ENCODE data around the gene PDGFB. TPM values are rescaled to one million over a fixed set of nuclear protein-coding genes. Genes with fewer than 3 reads are reported as not detected.
A peak's percentile ranks its signal among the peaks of the same experiment; 100 is the strongest.
"Not testable (repeated sequence)": the region's sequence is repeated elsewhere in the genome, so short reads cannot be mapped to it uniquely, and the experiment has no call there.

Gene PDGFB
- total RNA-seq, 1 donor from 2014 or later, result 54.8 TPM

DNA sequence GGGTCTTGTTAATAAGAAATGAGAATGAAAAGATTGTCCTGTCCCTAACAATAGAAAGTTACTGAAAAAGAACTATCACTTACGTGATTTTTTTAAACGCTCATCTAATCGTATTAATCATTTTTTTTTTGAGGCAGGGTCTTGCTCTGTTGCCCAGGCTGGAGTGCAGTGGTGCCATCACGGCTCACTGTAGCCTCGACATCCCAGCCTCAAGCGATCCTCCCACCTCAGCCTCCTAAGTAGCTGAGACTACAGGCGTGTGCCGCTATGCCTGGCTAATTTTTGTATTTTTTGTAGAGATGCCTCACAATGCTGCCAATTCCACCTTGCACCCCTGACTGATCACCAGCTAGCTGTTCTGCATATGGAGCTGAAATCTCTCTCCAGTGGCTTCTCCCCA, 15.7 kb downstream of the PDGFB start:
- DNase-seq (ENCODE audit: low read depth in 2 of 2), result no peak

DNA sequence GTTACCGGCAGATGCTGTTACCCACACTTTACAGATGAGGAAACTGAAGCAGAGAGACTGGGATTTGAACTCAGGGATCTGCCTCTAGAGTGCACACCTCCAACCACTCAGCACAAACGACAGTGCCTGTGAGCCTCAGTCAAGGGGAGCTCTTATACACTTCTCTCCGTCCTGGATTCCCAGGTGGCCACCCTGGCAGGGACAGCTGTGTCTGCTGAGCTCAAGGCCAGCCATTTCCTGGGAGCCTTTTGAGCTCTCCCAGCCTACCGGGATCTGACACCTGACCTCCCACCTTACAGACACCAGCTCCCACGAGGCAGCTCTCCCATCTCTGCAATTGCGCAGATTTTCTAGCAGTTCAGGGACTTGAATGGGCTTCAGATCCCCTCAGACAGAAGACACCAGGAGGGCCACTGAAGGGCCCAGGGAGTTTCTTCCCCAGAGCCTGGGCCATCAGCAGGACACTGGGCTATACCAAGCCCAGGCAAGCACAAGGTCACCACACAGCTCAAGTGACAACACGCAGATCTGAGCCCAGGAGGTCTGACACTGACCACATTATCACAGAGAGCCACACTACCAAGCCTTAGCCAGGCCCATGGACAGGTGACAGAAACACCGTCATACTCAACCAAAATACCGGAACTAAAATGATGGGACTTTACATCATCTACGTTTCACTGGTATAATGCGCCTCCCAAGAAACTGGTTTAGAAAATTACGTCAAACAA, 17.1 kb downstream of the PDGFB start:
- no peak for DNase-seq (ENCODE audit: low read depth in 2 of 2)

DNA sequence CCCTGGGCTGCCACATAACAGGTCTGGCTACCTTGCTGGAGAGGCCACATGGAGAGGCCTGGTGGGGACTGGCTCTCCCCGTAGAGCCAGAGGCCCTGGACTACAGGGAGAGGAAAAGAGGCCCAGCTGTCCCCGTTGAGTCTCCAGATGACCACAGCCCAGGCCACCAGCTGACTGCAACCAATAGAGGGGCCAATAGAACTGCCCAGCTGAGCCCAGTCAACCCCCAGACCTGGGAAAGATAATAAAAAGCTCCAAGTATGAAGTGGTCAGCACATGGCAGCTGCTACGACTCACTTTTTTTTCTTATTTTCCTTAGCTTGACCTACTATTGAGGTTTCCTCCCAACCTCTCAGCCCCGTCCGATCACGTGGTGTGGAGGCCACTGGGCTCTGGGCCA, 18.4 kb downstream of the PDGFB start:
- no peak for DNase-seq (ENCODE audit: low read depth in 2 of 2)

DNA sequence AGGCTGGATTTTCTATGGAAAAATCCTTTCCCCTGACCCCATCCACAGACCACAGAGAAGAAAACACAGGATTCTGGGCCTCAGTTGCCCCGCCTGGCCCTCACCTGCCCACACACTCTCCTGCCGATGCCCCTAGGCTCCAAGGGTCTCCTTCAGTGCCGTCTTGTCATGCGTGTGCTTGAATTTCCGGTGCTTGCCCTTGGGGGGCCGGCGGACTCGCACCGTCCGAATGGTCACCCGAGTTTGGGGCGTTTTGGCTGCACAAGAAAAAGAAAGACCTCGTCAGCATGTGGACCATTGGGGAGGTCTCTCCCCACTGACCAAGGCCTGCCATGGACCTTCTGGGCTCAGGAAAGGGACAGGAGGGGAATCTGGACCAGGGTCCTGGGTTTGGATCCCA, 19.2 kb downstream of the PDGFB start:
- no peak for DNase-seq (ENCODE audit: low read depth in 2 of 2)

DNA sequence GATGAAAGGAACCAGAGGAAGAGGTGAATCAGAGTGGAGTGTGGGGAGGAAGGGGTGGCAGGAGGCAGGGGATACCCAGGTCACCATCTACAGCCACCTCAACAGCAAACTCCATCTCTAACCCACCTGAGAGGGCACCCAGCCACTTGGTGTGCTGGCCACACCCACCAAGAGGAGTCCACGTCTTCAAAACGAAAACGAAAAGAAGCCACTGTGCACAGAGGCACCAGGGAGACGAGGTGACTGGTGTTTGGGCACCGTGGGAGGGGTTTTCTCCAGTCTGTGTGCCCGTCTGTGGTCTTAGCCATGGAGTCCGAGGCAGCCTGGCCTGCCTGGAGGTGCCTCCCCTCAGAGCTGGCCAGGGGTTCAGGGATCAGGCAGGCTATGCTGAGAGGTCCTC, 20.2 kb downstream of the PDGFB start:
- no peak for DNase-seq (ENCODE audit: low read depth in 2 of 2)

DNA sequence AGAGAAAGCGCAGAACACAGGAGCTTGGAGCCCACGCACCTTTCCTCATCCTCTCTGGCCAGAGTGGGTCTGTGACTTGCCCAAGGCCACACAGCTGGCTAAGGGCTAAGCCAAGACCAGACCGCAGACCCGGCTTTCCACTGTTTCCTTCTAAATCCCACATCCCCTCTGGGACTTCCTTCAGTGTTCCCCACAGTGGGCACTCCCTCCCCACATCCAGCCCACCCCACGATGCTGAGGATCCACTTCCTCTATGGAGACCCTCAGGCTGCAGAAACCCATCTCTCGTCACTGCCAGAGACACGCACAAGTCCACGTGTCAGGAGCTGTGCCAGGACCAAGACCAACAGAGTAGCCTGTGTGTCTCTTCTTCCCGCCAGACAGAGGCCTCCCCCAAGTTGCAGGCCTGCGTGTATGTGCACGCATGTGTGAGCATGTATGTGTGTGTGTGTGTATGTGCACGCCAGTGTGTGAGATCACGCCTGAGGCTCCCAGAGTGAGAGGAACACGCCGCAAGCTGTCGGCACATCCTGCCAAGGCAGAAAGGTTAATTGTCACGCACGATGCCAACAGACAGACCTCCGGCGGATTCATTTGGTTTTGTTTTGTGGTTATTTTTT, 21.6 kb downstream of the PDGFB start:
- DNase-seq (ENCODE audit: low read depth in 2 of 2), result no peak

DNA sequence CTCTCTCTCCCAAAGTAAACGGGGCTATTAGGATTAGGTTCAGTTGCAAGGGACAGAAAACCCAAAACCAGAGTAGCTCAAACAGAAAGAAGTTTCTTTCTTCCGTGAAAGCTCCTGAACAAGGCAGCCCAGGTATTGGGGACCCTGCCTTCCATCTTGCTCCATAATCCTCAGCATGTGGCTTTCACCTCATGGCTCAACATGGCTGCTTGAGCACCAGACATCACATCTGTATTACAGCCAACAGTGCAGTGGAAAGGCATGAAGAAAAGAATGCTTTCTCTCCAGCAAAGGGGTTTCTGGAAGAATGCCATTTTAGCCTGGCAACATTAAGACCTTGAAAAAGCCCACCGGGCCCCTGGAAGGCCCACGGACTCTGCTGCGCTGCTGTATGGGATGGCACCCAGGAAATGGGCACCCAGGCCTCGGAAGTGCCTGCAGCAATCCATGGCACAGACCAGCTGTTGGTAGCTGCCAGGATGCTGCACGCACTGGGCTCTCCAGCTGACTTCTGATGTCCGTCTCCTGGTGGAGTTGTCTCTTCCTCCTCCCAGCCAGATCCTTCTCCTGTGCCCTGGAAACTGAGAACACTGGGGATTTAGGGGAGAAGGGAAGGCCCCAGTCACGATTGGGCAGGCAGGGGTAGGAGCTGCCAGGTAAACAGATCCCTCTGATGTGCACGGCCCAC, 22.6 kb downstream of the PDGFB start:
- no peak for DNase-seq (ENCODE audit: low read depth in 2 of 2)

DNA sequence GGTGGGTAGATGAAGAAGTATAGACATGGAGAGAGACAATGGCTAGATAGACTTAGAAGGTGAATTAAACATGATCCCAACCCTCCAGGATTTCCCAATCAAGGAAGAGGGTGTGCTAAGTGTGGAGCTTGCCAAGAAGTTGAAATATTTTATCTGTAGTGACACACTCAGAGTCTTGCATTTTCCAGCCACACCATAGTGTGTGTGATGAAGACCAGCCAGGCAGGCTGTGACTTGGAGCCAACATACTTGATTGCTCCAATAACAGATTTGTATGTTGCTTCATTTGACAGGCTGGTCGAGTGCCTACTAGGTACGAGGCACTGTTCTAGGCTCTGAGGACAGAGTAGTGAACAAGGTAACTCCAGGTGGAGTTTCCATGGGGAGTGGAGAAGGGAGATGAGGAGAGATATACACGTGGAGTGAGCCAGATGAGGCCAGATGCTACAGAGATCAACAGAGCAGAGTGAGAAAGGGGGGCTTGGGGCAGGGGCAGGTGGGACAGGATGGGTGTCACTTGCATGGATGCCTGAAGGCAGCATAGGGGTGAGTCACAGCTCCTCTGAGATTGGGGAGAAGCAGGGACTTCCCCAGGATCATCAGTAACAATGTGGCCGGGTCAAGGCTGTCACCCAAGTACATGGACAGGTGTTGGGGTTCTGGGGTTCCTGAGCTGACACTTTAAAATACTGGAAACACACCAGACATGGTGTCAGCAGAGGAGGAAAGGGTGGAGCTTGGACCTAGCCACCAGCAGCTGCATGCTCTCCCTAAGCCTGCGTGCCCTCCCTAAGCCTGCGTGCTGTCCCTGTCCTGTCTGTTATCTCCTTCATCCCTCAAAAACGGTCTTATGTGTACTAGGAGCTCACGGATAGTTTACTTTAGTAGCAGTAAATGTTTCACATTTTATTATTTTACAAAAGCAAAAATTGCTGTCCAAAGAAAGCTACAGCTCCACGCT, 23.6 kb downstream of the PDGFB start:
- DNase-seq (ENCODE audit: low read depth in 2 of 2), result peak in 1 of 2 donors; percentile 5

DNA sequence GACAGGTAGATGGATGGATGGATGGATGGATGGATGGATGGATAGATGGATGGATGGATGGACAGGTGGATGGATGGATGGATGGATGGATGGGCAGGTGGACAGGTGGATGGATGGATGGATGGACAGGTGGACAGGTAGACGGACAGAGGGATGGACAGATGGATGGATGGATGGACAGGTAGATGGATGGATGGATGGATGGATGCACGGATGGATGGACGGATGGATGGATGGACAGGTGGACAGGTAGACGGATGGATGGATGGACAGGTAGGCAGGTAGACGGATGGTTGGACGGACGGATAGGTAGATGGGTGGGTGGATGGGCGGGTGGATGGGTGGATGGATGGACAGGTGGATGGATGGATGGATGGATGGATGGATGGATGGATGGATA, 24.3 kb downstream of the PDGFB start:
- DNase-seq (ENCODE audit: low read depth in 2 of 2), result peak in 1 of 2 donors; percentile 0

DNA sequence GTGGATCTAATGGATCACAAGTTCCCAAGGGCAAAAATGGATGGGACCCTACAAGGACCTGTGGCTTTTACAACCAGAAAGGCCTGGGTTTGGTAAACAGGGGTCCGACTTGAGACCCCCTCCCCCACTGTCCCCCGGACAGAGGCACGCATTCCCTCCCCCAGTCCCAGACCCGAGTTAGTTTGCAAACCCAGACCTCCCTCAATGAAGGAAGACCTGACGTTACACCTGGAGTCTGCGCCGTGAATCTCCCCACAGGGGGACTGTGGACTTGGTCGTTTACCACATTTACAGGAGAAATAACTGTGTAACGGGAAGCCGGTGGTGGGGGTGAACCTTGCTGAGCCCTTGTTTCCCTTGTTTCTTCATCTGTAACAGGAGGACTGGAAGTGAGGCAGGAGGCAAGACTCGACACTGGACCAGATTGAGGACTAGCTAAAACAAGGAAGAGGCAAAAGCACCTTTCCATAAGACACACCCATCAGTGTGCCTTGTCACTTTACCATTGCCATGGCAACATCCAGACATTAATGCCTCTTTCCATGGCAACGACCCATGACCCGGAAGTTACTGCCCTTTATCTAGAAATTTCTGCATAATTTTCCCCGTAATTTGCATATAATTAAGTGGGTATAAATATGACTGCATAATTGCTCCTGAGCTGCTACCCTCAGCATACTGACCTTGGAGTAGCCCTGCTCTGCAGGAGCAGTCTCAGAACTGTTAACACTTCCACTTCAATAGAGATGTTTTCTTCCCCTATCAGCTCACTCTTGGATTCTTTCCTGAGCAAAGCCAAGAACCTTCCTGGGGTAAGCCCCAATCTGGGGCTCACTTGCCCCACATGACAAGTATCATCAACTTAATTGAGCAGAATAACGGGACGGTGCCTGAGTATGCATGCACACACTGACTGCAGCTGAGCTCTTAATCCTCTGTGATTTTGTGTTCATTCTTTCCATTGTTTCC, 25.4 kb downstream of the PDGFB start:
- DNase-seq (ENCODE audit: low read depth in 2 of 2), result peak in 1 of 2 donors; percentile 7

DNA sequence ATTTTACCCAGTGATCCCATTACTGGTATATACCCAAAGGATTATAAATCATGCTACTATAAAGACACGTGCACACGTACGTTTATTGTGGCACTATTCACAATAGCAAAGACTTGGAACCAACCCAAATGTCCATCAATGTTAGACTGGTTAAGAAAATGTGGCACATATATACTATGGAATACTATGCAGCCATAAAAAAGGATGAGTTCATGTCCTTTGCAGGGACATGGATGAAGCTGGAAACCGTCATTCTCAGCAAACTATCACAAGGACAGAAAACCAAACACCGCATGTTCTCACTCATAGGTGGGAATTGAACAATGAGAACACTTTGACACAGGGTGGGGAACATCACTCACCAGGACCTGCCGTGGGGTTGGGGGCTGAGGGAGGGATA, 26.4 kb downstream of the PDGFB start:
- DNase-seq (ENCODE audit: low read depth in 2 of 2), result not testable (repeated sequence)

DNA sequence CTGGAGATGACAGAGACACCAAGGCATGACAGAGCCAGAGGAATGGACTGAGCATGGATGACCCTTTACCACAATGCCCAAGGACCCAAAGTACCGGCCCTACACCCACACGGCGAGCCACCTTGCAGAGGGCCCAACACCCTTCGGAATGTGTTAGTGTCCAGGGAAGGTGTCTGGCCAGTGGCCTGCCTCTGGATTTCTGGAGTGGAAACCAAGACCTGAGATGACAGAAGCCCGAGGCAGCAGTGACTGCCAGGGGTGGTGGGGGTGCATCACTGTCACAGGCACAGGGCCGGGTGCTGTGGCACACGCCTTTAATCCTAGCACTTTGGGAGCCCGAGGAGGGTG, 28.7 kb downstream of the PDGFB start:
- DNase-seq (ENCODE audit: low read depth in 2 of 2), result no peak

DNA sequence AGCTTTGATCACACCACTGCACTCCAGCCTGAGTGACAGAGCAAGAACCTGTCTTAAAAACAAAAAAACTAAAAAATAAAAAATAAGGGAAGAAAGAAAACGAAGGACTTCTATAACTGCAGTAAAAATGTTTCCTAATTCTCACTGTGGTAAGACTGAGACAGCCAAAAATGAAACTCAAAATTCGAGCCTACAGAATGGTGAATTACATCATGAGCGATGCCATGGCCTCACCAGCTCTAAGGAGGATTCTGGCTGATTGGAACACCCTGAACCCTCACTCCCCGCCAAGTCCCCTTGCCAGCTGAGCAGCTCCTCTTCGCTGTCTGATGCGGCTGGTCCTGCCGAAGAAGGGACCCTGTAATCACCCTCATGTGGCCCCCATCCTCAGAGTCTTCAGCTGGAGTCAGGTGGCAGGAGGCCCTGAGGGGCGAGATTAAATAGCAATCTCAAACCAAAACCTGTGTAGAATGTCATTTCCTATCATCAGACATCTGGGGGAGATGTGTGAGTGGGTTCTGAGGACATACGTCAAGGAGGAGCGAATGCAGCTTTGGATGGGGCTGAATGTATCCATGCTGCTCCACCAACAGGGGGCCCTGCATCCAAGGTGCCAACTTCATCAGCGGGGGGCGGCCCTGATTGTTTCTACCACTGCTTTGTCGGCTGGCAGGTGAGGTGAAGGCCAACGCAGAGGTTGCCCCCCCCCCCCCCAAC, 29.2 kb downstream of the PDGFB start:
- DNase-seq (ENCODE audit: low read depth in 2 of 2), result no peak

DNA sequence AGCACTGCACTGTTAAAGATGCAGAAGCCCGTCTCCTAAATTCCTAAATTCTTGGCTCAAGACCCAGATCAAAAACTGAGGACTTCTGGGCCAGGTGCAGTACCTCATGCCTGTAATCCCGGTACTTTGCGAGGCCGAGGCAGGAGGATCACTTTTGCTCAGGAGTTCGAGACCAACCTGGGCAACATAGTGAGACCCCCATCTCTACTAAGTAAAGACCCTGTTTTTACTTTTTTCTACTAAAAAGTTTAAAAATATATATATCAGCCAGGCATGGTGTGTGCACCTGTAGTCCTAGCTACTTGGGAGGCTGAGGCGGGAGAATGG, 29.7 kb downstream of the PDGFB start:
- DNase-seq (ENCODE audit: low read depth in 2 of 2), result no peak

DNA sequence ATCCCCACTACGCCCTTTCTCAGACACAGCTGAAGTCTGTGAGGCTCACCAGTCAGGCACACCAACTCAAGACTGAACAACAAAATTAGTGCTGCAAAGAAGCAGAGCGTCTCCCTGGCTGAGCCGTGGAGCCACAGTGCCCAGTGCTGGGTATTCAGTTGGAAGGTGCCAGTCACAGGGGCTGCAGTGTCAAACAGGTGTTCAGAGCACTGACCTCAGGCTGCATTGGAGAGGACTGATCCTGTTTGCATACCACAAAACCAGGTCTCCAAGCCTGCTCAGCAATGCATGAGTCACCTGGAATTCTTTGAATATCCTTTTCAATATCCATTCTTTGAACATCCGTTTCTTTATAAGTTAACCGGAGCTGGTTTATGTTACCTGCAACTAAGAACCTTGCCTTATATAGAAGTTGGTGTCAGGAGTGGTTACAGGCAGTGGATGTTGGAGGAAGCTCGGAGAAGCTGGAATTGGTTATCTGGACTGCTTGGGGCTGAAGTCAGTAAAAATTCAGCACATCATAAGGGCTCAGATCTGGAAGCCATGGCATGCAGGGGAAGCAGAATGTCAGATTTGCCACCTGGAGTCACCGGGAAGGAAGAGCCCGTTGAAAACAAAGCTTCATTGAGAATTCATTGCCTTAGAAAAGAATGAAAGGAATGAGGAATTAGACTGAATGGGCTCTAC, 30.3 kb downstream of the PDGFB start:
- peak in 1 of 2 donors; percentile 41 for DNase-seq (ENCODE audit: low read depth in 2 of 2)

DNA sequence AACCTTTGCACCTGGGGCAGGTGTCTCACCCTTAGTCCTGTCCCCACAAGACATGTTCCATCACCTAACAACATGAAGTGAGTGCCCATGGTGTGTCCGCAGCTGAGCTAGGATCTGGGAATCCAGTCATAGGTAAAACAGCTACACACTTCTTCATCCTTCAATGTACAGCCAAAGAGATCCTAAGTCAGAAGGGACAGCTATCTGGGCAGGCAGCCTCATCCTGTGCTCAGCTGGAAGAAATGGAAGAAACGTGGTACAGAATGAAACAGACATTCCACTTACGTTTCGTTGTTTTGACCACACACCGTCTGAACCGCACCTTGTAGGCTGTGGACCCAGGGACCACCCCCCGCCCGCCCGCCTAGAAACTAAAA, 30.8 kb downstream of the PDGFB start:
- DNase-seq (ENCODE audit: low read depth in 2 of 2), result no peak

DNA sequence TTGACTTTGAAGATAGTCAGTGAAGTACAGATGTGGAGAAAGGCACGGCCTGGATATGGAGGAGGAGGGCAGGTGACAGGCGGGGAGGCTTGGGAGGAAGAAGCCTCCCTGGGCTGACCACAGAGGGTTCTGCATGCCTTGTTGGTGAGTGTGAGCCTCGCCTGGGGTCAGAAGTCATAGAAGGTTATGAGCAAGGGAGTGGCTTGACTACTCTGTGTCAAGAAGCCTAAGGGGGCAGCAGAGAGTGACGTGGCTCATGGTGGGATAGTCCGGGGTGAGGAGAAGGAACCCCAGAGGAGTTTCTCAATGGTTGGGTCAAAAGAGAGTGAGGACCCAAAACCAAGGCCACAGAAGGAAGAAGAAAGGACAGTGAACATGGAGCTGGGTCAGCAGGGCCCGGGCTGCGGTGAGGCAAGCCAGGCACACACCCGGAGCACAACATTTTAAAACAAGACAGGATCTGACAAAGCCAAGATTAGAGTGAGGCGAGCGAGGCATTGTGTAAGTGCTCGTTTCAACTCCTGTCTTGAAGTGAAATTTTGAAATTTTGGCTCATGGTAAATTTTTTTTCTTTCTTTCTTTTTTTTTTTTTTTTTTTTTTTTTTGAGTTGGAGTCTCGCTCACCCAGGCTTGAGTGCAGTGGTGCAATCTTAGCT, 31.9 kb downstream of the PDGFB start:
- no peak for DNase-seq (ENCODE audit: low read depth in 2 of 2)

DNA sequence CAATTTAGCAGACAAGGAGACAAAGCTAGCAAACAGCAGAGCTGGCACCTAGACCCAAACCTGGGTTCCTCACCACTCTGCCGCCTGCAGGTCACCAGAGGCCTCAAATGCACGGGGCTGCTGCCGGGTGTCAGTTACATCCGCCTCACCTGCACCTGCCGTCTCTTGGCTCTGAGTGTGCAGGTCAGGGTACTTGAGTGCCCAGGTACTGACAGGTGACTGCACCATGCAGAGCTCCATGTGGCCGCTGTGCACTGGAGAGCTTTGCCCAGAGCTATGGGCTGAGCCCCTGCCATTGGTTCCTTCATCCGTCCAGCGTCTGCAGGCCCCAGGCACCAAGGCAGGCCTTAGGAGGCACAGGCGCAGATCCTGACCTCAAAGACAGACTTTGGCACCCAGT, 35.0 kb downstream of the PDGFB start:
- no peak for DNase-seq (ENCODE audit: low read depth in 2 of 2)
